GM19438 (cell line): ENCODE data around the gene CLPTM1.
"Not testable (repeated sequence)": the region's sequence is repeated elsewhere in the genome, so short reads cannot be mapped to it uniquely, and the experiment has no call there.

ENCODE experiments used
- ATAC-seq: cut with Tn5 transposase; IDR thresholded peaks from one replicate; pipeline ENCODE4 v1.9.1; 2021; ENCODE audit warnings: low read depth; ENCODE audit not compliant: unreplicated experiment

CLPTM1 gene

GRCh38 chr19:44954649-44955504 is at the start of gene CLPTM1:
CLPTM1 (plus strand) TSS chr19:44955380; CDS start chr19:44955396, 16 bp downstream.
- peak; percentile 74 for ATAC-seq

GRCh38 chr19:44905437-44906160 is 49.6 kb upstream of the CLPTM1 start, which contains the start of gene APOE:
APOE (plus strand) TSS chr19:44905796; CDS start chr19:44906625, 829 bp downstream.
- no peak for ATAC-seq

- ATAC-seq = no peak
Observed at GRCh38 chr19:44907613-44908012, 47.6 kb upstream of the CLPTM1 start.

GRCh38 chr19:44908074-44908835 is 46.9 kb upstream of the CLPTM1 start:
- ATAC-seq = no peak

- no peak for ATAC-seq
Observed at GRCh38 chr19:44908836-44909261, 46.3 kb upstream of the CLPTM1 start.

- no peak for ATAC-seq
Observed at GRCh38 chr19:44909775-44910174, 45.4 kb upstream of the CLPTM1 start.

- ATAC-seq = not testable (repeated sequence)
Observed at GRCh38 chr19:44911896-44912295, 43.3 kb upstream of the CLPTM1 start.

- ATAC-seq = no peak
Observed at GRCh38 chr19:44912854-44913253, 42.3 kb upstream of the CLPTM1 start.

- ATAC-seq = not testable (repeated sequence)
Observed at GRCh38 chr19:44913512-44914432, 41.4 kb upstream of the CLPTM1 start.

GRCh38 chr19:44914433-44915206 is 40.6 kb upstream of the CLPTM1 start, which contains the start of gene APOC1:
APOC1 (plus strand) TSS chr19:44914608; CDS start chr19:44914892, 284 bp downstream.
- peak; percentile 95 for ATAC-seq

- no peak for ATAC-seq
Observed at GRCh38 chr19:44924243-44924725, 30.9 kb upstream of the CLPTM1 start.

- ATAC-seq = no peak
Observed at GRCh38 chr19:44925114-44925891, 29.9 kb upstream of the CLPTM1 start.

GRCh38 chr19:44926245-44927077 is 28.7 kb upstream of the CLPTM1 start:
- ATAC-seq = not testable (repeated sequence)

GRCh38 chr19:44927746-44928145 is 27.4 kb upstream of the CLPTM1 start:
- ATAC-seq = no peak

GRCh38 chr19:44930088-44930487 is 25.1 kb upstream of the CLPTM1 start:
- ATAC-seq = no peak

- ATAC-seq = no peak
Observed at GRCh38 chr19:44931541-44931940, 23.6 kb upstream of the CLPTM1 start.

- no peak for ATAC-seq
Observed at GRCh38 chr19:44939668-44940067, 15.5 kb upstream of the CLPTM1 start.
